SU-DHL-6 (cell line): ENCODE measurements around the gene FHAD1.

Experiments
- H2AFZ ChIP-seq: fragments of 200-600 bp; sonication (generic); 2 replicates; pipeline ENCODE4 v1.6.1; 2014; ENCODE audit warnings: low read depth, mild to moderate bottlenecking, moderate library complexity, mixed read lengths, antibody characterized with exemption, low read length; ENCODE audit not compliant: severe bottlenecking
- H3F3A ChIP-seq: fragments of 200-600 bp; shearing (Covaris generic); 2 replicates; pipeline ENCODE4 v1.6.0; 2016; ENCODE audit warnings: antibody characterized with exemption, mild to moderate bottlenecking; ENCODE audit not compliant: insufficient read depth
- H3K27ac ChIP-seq: fragments of 200-600 bp; sonication (generic); 2 replicates; pipeline ENCODE4 v1.5.1; 2016; ENCODE audit warnings: low read depth, mild to moderate bottlenecking, low read length, moderate library complexity, mixed read lengths
- H3K27me3 ChIP-seq: fragments of 200-600 bp; sonication (generic), shearing (Covaris generic); 2 replicates; pipeline ENCODE4 v1.6.0; 2014; ENCODE audit warnings: mild to moderate bottlenecking, low read length
- H3K36me3 ChIP-seq: fragments of 200-600 bp; sonication (generic); 2 replicates; pipeline ENCODE4 v1.6.1; 2014; ENCODE audit warnings: mild to moderate bottlenecking, low read length, mixed read lengths
- H3K4me2 ChIP-seq: fragments of 300-600, 200-600 bp; shearing (Covaris generic), sonication (generic); 2 replicates; pipeline ENCODE4 v1.6.0; 2014; ENCODE audit warnings: low read length, low read depth, mild to moderate bottlenecking; ENCODE audit not compliant: poor library complexity, severe bottlenecking
- H3K4me3 ChIP-seq: fragments of 200-600 bp; sonication (generic); 2 replicates; pipeline ENCODE4 v1.5.1; 2014; ENCODE audit warnings: antibody characterized with exemption, low read length, mild to moderate bottlenecking, mixed read lengths; ENCODE audit not compliant: insufficient read depth, poor library complexity, severe bottlenecking
- H3K79me2 ChIP-seq: fragments of 200-600 bp; sonication (generic); 2 replicates; pipeline ENCODE4 v1.6.1; 2014; ENCODE audit warnings: mild to moderate bottlenecking, low read length, moderate library complexity; ENCODE audit not compliant: insufficient read depth
- H3K9ac ChIP-seq: fragments of 200-600 bp; sonication (generic); 2 replicates; pipeline ENCODE4 v1.7.0; 2014; ENCODE audit warnings: mild to moderate bottlenecking, low read length
- H3K9me2 ChIP-seq: fragments of 200-600 bp; sonication (generic); replicated peaks from 2 replicates; pipeline ENCODE4 v1.6.1; 2014; ENCODE audit warnings: low read length; ENCODE audit not compliant: insufficient read depth
- H3K9me3 ChIP-seq: fragments of 200-600 bp; sonication (generic); 2 replicates; pipeline ENCODE4 v1.6.1; 2014; ENCODE audit warnings: low read length, mixed read lengths; ENCODE audit not compliant: insufficient read depth
- H4K20me1 ChIP-seq: fragments of 200-600 bp; sonication (generic); 2 replicates; pipeline ENCODE4 v1.6.1; 2014; ENCODE audit warnings: low read depth, mild to moderate bottlenecking, antibody characterized with exemption, low read length, moderate library complexity, mixed read lengths
- EZH2phosphoT487 ChIP-seq: fragments of 200-600 bp; sonication (generic), shearing (Covaris generic); conservative IDR thresholded peaks from 2 replicates; pipeline ENCODE4 v1.6.1; 2018; ENCODE audit warnings: mild to moderate bottlenecking, antibody characterized with exemption, low read length, moderate library complexity, mixed read lengths
- TF ChIP-seq, protein P1 (sequence below): fragments of 200-600 bp; sonication (generic); IDR thresholded peaks from one replicate; pipeline ENCODE4 v1.5.1; 2017; ENCODE audit warnings: antibody characterized with exemption, mild to moderate bottlenecking, low read length, moderate library complexity; ENCODE audit not compliant: insufficient read depth, poor library complexity, severe bottlenecking

The FHAD1 gene

DNA sequence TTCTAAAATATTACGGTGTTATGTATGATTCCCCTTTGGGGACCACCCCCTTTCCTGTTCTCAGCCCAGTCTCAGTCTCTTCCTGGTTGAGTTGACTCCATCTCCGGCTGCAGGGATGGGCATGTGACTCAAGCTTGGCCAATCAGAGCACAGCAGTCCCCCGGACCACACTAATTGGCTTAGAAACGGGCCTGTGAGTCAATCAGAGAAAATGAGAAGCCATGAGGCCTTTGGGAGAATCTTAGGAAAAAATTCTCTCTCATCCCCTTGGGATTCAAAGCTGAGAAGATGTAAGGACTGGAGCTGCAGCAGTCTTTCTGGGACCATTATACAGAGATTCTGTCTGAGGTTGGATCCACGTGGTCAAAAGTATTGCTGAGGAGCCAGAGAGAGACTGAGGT is 10.7 kb upstream of the FHAD1 start:
- H3K27ac ChIP-seq: no peak overlapping the region
- H3K4me2 ChIP-seq: no peak overlapping the region
- H3K9me2 ChIP-seq: no peaks in the 10 kb centered on the region
- no peak overlapping the region for H3K9ac ChIP-seq
- H3K9me3 ChIP-seq: no peaks in the 10 kb centered on the region
- no peak for TF ChIP-seq EZH2phosphoT487
- TF ChIP-seq, protein P1, sequence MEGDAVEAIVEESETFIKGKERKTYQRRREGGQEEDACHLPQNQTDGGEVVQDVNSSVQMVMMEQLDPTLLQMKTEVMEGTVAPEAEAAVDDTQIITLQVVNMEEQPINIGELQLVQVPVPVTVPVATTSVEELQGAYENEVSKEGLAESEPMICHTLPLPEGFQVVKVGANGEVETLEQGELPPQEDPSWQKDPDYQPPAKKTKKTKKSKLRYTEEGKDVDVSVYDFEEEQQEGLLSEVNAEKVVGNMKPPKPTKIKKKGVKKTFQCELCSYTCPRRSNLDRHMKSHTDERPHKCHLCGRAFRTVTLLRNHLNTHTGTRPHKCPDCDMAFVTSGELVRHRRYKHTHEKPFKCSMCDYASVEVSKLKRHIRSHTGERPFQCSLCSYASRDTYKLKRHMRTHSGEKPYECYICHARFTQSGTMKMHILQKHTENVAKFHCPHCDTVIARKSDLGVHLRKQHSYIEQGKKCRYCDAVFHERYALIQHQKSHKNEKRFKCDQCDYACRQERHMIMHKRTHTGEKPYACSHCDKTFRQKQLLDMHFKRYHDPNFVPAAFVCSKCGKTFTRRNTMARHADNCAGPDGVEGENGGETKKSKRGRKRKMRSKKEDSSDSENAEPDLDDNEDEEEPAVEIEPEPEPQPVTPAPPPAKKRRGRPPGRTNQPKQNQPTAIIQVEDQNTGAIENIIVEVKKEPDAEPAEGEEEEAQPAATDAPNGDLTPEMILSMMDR: no peak
- H3K4me3 ChIP-seq: no peak overlapping the region
- no peaks in the 10 kb centered on the region for H3K27me3 ChIP-seq
- H3K79me2 ChIP-seq: no peaks in the 10 kb centered on the region
- peak overlapping the region; percentile 12 for H2AFZ ChIP-seq
- H4K20me1 ChIP-seq: no peaks in the 10 kb centered on the region
- H3K36me3 ChIP-seq: no peaks in the 10 kb centered on the region
- H3F3A ChIP-seq: no peaks in the 10 kb centered on the region

DNA sequence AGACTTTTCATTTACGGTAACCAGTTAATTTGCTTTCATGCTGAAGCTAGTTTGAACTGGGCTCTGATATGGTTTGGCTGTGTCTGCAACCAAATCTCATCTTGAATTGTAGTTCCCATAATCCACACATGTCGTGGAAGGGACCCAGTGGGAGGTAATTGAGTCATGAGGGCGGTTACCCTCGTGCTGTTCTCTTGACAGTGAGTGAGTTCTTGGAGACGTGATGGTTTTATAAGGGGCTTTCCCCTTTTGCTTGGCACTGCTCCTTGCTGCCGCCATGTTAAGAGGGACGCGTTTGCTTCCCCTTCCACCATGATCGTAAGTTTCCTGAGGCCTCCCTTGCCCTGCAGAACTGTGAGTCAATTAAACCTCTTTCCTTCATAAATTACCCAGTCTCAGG is 10.3 kb upstream of the FHAD1 start:
- Histone ChIP-seq H3K36me3 (no peaks in the 10 kb centered on the region), H3K27me3 (no peaks in the 10 kb centered on the region), H3K79me2 (no peaks in the 10 kb centered on the region), H3K9me3 (no peaks in the 10 kb centered on the region), H3K27ac (no peak overlapping the region), H4K20me1 (no peaks in the 10 kb centered on the region), H3F3A (no peaks in the 10 kb centered on the region), H3K9ac (no peak overlapping the region), H3K9me2 (no peaks in the 10 kb centered on the region), H2AFZ (no peak overlapping the region), H3K4me2 (no peak overlapping the region), H3K4me3 (no peak overlapping the region)
- TF ChIP-seq, protein P1: no peak
- TF ChIP-seq EZH2phosphoT487: no peak

DNA sequence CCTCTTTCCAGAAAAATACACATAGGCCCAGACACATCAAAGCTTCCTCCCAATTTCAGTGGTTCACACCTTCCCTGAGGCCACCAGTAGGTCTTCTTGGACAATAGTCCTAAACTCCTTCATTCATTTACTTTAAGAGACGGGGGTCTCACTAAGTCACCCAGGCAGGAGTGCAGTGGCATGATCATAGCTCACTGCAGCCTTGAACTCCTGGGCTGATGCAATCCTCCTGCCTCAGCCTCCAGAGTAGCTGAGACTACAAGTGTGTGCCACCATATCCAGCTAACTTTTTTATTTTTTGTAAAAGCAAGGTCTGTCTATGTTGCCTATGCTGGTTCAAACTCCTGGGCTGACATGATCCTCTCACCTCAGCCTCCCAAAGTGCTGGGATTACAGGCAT is 8.2 kb upstream of the FHAD1 start:
- TF ChIP-seq, protein P1: no peak
- no peak for TF ChIP-seq EZH2phosphoT487
- H3K27me3 ChIP-seq: no peaks in the 10 kb centered on the region
- H3K4me3 ChIP-seq: no peak overlapping the region
- H2AFZ ChIP-seq: no peak overlapping the region
- no peak overlapping the region for H3K9ac ChIP-seq
- no peak overlapping the region for H3K27ac ChIP-seq
- H3K9me3 ChIP-seq: no peaks in the 10 kb centered on the region
- H3K4me2 ChIP-seq: no peak overlapping the region
- no peaks in the 10 kb centered on the region for H3K79me2 ChIP-seq
- H3K36me3 ChIP-seq: no peaks in the 10 kb centered on the region
- no peaks in the 10 kb centered on the region for H3K9me2 ChIP-seq
- no peaks in the 10 kb centered on the region for H3F3A ChIP-seq
- no peaks in the 10 kb centered on the region for H4K20me1 ChIP-seq

DNA sequence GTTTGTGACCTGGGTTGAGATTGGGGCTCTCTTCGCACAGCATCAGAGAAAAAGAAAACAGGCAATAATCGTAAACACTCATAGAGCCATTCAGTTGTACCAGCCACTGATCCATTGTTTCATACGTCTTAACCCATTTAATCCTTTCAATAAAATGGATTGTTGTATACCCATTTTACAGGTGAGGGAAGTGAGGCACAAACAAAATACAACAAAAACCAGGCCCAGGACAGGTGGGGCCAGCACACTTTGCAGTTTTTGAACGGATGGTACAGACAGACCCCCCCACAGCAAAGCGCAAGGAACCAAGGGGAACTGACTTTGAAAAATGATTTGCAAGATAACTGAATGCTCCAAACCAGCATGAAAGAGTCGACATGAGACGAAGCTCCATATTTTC is 4.3 kb upstream of the FHAD1 start:
- H3K9me3 ChIP-seq: no peaks in the 10 kb centered on the region
- H3K9me2 ChIP-seq: no peaks in the 10 kb centered on the region
- H3K4me2 ChIP-seq: no peak overlapping the region
- no peak for TF ChIP-seq EZH2phosphoT487
- TF ChIP-seq, protein P1: no peak
- H3K79me2 ChIP-seq: no peaks in the 10 kb centered on the region
- H3F3A ChIP-seq: no peaks in the 10 kb centered on the region
- no peak overlapping the region for H3K9ac ChIP-seq
- H3K27ac ChIP-seq: no peak overlapping the region
- no peaks in the 10 kb centered on the region for H3K36me3 ChIP-seq
- H3K4me3 ChIP-seq: no peak overlapping the region
- H3K27me3 ChIP-seq: no peaks in the 10 kb centered on the region
- no peak overlapping the region for H2AFZ ChIP-seq
- no peaks in the 10 kb centered on the region for H4K20me1 ChIP-seq
